LNCAP (cell line): ENCODE results near the gene MPG.

ENCODE experiments used
- CTCF ChIP-seq: fragments of 450-650 bp; IDR thresholded peaks from 2 replicates; pipeline ENCODE4 v1.5.1; 2017; ENCODE audit warnings: mild to moderate bottlenecking

MPG gene

GRCh38 chr16:67884-68789, 9.9 kb upstream of the MPG start:
- TF ChIP-seq CTCF, result no peak

GRCh38 chr16:69181-69580, 8.8 kb upstream of the MPG start:
- no peak for TF ChIP-seq CTCF

- TF ChIP-seq CTCF, result no peak
Measured at GRCh38 chr16:71210-71539, 6.8 kb upstream of the MPG start.

- TF ChIP-seq CTCF, result no peak
Measured at GRCh38 chr16:71540-72401, 6.3 kb upstream of the MPG start.

GRCh38 chr16:72561-73548, 5.2 kb upstream of the MPG start, which contains the start of gene RHBDF1:
Gene RHBDF1, minus strand, starts transcription at chr16:72631. Its CDS starts 7,616 bp downstream, at chr16:65015.
- no peak for TF ChIP-seq CTCF

GRCh38 chr16:74051-74746, 3.8 kb upstream of the MPG start:
- TF ChIP-seq CTCF, result no peak
